BE2C (cell line): Measurements from ENCODE around the gene CCDC33.

Experiments
- DNase-seq: peaks from one replicate; pipeline ENCODE4 v3.0.0-alpha.2; 2020
- H3K27me3 ChIP-seq: fragments of 250-450 bp; sonication (Bioruptor Pico); 2 replicates; pipeline ENCODE4 v1.5.1; 2020; ENCODE audit warnings: mild to moderate bottlenecking
- H3K36me3 ChIP-seq: fragments of 250-450 bp; sonication (Bioruptor Pico); 2 replicates; pipeline ENCODE4 v1.5.1; 2020; ENCODE audit warnings: mild to moderate bottlenecking
- H3K4me1 ChIP-seq: fragments of 250-450 bp; sonication (Bioruptor Pico); 2 replicates; pipeline ENCODE4 v1.5.1; 2020
- H3K4me3 ChIP-seq: 2 replicates; pipeline ENCODE4 v1.5.1; 2011; ENCODE audit warnings: low read depth, low read length
- H3K9me3 ChIP-seq: fragments of 250-450 bp; sonication (Bioruptor Pico); 2 replicates; pipeline ENCODE4 v1.5.1; 2020
- CTCF ChIP-seq: IDR thresholded peaks from 2 replicates; pipeline ENCODE4 v1.5.1; 2012; ENCODE audit warnings: mild to moderate bottlenecking, low read depth, low read length

The CCDC33 gene

DNA sequence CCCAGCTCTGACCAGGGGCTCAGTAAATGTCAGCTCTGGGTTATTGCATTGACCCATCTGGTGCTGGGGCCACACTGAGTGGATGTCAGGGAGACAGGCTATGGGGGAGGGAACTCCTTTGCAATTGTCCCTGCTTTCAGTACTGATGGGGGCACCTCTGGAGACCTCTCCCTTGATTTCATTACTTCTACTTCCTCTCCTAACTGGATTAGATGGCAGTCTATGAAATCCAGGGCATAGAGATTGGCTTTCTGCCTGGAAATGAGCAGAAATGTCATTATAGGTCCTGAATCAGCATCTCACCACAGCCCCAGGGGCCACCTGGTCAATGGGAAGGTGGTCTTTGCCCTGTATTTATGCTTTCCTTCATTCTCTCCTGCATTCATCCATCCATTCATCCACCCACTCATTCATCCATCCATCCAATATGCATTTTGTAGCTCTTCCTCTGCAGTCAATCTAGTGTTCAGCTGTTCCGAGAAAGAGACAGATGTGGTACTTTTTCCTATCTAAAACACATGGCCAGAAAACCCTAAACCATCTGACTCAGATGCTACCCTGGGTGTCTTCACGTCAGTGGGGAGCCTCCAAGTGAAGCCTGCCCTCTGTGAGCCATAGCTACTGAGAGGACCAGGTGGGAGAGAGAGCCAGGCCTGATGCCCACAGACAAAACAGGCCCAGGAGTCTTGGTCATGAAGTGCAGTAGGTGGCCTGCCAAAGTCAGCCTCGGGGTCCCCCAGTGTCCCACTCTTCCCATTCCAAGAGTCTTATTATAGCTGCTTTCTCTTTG, 57.1 kb downstream of the CCDC33 start:
- no peaks in the 10 kb centered on the region for H3K27me3 ChIP-seq

GRCh38 chr15:74294010-74294409, 57.9 kb downstream of the CCDC33 start:
- peaks cover 9% of the 10 kb centered on the region for H3K36me3 ChIP-seq
- peak; percentile 52 for DNase-seq
- TF ChIP-seq CTCF: no peak
- no peak overlapping the region for H3K4me3 ChIP-seq
- H3K27me3 ChIP-seq: no peaks in the 10 kb centered on the region
- H3K9me3 ChIP-seq: no peaks in the 10 kb centered on the region
- peaks cover 67% of the 10 kb centered on the region for H3K4me1 ChIP-seq

More for the DNA sequence above, 57.1 kb downstream of the CCDC33 start:
- Histone ChIP-seq H3K36me3 (peaks cover 9% of the 10 kb centered on the region), H3K9me3 (no peaks in the 10 kb centered on the region), H3K4me1 (peaks cover 74% of the 10 kb centered on the region), H3K4me3 (no peak overlapping the region)
- peak; percentile 87 for DNase-seq
- no peak for TF ChIP-seq CTCF

DNA sequence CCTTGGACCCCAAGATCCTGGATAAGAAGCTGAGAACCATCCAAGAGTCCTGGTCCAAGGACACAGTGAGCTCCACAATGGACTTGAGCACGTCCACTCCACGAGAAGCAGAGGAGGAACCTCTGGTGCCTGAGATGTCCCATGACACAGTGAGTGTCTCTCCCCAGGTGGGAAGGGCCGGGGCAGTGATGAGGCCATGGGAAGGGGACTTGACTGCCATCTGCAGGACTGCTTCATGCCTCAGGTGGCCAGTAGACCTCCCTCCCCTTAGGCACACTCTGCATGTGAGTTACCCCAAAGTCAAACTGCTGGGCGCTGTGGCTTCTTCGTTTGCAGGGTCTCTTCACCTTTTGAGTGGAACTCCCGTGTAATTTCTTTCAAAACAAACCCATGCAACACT, 59.7 kb downstream of the CCDC33 start:
- Histone ChIP-seq H3K36me3 (peaks cover 16% of the 10 kb centered on the region), H3K4me3 (no peak overlapping the region), H3K9me3 (no peaks in the 10 kb centered on the region), H3K27me3 (no peaks in the 10 kb centered on the region), H3K4me1 (peaks cover 49% of the 10 kb centered on the region)
- 0 out of 2 replicates have a peak, but pooled peaks have one; percentile 21 for TF ChIP-seq CTCF
- no peak for DNase-seq

- Histone ChIP-seq H3K27me3 (no peaks in the 10 kb centered on the region), H3K4me1 (peaks cover 51% of the 10 kb centered on the region), H3K4me3 (no peak overlapping the region), H3K9me3 (no peaks in the 10 kb centered on the region), H3K36me3 (peaks cover 16% of the 10 kb centered on the region)
- no peak for TF ChIP-seq CTCF
- no peak for DNase-seq
Observed at GRCh38 chr15:74297887-74298286, 61.8 kb downstream of the CCDC33 start.

GRCh38 chr15:74300057-74300795, 64.1 kb downstream of the CCDC33 start:
- no peak for TF ChIP-seq CTCF
- Histone ChIP-seq H3K4me3 (no peak overlapping the region), H3K27me3 (no peaks in the 10 kb centered on the region), H3K4me1 (peaks cover 59% of the 10 kb centered on the region), H3K36me3 (peaks cover 16% of the 10 kb centered on the region), H3K9me3 (no peaks in the 10 kb centered on the region)
- no peak for DNase-seq
